Measurements from ENCODE around the gene AGO3. TPM values are rescaled to one million over a fixed set of nuclear protein-coding genes. Genes with fewer than 3 reads are reported as not detected.
"Not testable (repeated sequence)": the region's sequence is repeated elsewhere in the genome, so short reads cannot be mapped to it uniquely, and the experiment has no call there.

The AGO3 gene
- total RNA-seq, 1 experiment from 2014 or later = 50.1 TPM

DNA sequence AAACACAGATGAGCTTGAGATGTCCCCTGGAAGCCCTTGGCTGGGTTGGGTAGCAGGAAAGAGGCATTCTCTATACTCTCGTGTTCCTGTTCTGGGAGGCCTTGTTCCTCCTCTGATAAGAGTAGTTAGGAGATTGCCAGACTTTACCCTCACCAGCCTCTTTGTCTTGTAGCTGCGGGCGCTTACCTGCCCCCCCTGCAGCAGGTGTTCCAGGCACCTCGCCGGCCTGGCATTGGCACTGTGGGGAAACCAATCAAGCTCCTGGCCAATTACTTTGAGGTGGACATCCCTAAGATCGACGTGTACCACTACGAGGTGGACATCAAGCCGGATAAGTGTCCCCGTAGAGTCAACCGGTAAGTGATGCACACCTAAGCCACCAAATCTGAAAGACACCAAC lies 42.6 kb upstream of the AGO3 start:
- ChIA-PET POLR2A (ENCODE audit: unreplicated experiment) (interaction anchor here (1.3 kb wide), 1 partner anchor 43 kb away, joined by 9 read pairs; the partner anchor contains the start of gene AGO3), CTCF (no interaction called here)
- DNase-seq = no peak
- H4K20me1 ChIP-seq (ENCODE audit: insufficient read depth) = peaks cover 14% of the 10 kb centered on the region
- intact Hi-C loops (cut with micrococcal nuclease; ENCODE audit: unreplicated experiment) = no loop called here
- no peak overlapping the region for H3K4me2 ChIP-seq
- H3K4me3 ChIP-seq = no peak overlapping the region
- peaks cover 23% of the 10 kb centered on the region for H3K79me2 ChIP-seq (ENCODE audit: low read depth)
- H3F3A ChIP-seq (ENCODE audit: insufficient read depth, low read depth) = no peaks in the 10 kb centered on the region
- no TSS peak for BruUV-seq (replicated peaks)
- peaks cover 13% of the 10 kb centered on the region for H3K36me3 ChIP-seq (ENCODE audit: low read depth)
- no peaks in the 10 kb centered on the region for H3K9me3 ChIP-seq (ENCODE audit: insufficient read depth, low read depth)
- no peaks in the 10 kb centered on the region for H3K9me2 ChIP-seq (ENCODE audit: insufficient read depth)
- H3K27ac ChIP-seq = no peak overlapping the region
- H3K4me1 ChIP-seq (replicated peaks; ENCODE audit: insufficient read depth) = no peaks in the 10 kb centered on the region
- H3K27me3 ChIP-seq (ENCODE audit: insufficient read depth, low read depth) = no peaks in the 10 kb centered on the region
- TF ChIP-seq CTCF (conservative IDR thresholded peaks at IDR 0.05) (no peak), EZH2 (IDR thresholded peaks at IDR 0.05; ENCODE audit: low read depth) (no peak)
- no peak overlapping the region for H2AFZ ChIP-seq

DNA sequence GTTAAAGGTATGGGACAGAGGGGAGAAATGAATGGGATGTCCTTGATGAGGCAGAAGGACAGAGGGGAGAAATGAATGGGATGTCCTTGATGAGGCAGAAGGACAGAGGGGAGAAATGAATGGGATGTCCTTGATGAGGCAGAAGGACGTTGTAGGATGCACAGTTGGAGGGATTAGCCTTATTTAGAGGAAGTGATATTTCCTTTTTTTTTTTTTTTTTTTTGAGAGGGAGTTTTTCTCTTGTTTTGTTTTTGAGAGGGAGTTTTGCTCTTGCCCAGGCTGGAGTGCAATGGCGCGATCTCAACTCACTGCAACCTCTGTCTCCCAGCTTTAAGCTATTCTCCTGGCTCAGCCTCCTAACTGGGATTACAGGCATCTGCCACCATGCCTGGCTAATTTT lies 41.9 kb upstream of the AGO3 start:
- H3F3A ChIP-seq (ENCODE audit: insufficient read depth, low read depth); H3K9me2 ChIP-seq (ENCODE audit: insufficient read depth); H3K9me3 ChIP-seq (ENCODE audit: insufficient read depth, low read depth); H2AFZ ChIP-seq; CTCF ChIA-PET; BruUV-seq (replicated peaks); H3K27me3 ChIP-seq (ENCODE audit: insufficient read depth, low read depth); intact Hi-C loops (cut with micrococcal nuclease; ENCODE audit: unreplicated experiment); H3K27ac ChIP-seq; H3K4me2 ChIP-seq; DNase-seq; H3K4me1 ChIP-seq (replicated peaks; ENCODE audit: insufficient read depth); H3K4me3 ChIP-seq: not testable (repeated sequence)
- H3K36me3 ChIP-seq (ENCODE audit: low read depth) = peaks cover 21% of the 10 kb centered on the region
- POLR2A ChIA-PET (ENCODE audit: unreplicated experiment) = interaction anchor here (1.3 kb wide), 1 partner anchor 42 kb away, joined by 9 read pairs; the partner anchor contains the start of gene AGO3
- peaks cover 14% of the 10 kb centered on the region for H4K20me1 ChIP-seq (ENCODE audit: insufficient read depth)
- H3K79me2 ChIP-seq (ENCODE audit: low read depth) = peaks cover 16% of the 10 kb centered on the region

DNA sequence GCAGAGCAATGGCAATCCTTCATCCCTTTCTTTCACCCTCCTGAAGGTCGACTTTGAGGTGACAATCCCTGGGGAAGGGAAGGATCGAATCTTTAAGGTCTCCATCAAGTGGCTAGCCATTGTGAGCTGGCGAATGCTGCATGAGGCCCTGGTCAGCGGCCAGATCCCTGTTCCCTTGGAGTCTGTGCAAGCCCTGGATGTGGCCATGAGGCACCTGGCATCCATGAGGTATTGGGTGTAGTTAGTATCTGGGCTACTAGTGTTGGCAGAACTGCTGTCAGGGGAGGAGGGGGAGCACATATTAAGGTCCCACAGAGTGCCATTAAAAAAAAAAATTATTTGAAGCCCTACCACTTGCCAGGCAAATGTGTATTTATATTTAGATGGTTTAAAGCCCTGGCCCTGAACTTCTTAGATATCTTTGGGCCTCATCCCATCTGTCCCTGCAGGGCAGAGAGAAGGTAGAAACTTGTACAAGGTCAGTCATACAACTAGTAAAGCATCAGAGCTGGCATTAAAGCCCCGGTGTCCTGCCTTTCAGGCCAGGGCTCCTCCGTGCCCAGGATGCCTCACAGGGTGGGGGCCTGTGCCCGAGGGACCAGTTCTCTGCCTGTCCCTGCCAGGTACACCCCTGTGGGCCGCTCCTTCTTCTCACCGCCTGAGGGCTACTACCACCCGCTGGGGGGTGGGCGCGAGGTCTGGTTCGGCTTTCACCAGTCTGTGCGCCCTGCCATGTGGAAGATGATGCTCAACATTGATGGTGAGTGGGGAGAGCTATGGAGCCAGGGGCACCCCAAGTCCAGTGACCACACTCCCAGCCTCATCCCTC lies 37.6 kb upstream of the AGO3 start:
- Histone ChIP-seq H3K4me1 (replicated peaks; ENCODE audit: insufficient read depth) (no peaks in the 10 kb centered on the region), H2AFZ (no peak overlapping the region), H3K4me2 (no peak overlapping the region), H3K4me3 (no peak overlapping the region), H3K9me2 (ENCODE audit: insufficient read depth) (no peaks in the 10 kb centered on the region), H3K36me3 (ENCODE audit: low read depth) (peaks cover 28% of the 10 kb centered on the region), H3K27me3 (ENCODE audit: insufficient read depth, low read depth) (no peaks in the 10 kb centered on the region), H3F3A (ENCODE audit: insufficient read depth, low read depth) (no peaks in the 10 kb centered on the region), H3K79me2 (ENCODE audit: low read depth) (no peaks in the 10 kb centered on the region), H4K20me1 (ENCODE audit: insufficient read depth) (no peaks in the 10 kb centered on the region), H3K9me3 (ENCODE audit: insufficient read depth, low read depth) (no peaks in the 10 kb centered on the region), H3K27ac (no peak overlapping the region)
- ChIA-PET CTCF (interaction anchor here (0.5 kb wide), 1 partner anchor 9 kb away, joined by 17 read pairs; no protein-coding TSS in a partner anchor), POLR2A (ENCODE audit: unreplicated experiment) (no interaction called here)
- DNase-seq = no peak
- BruUV-seq (replicated peaks) = no TSS peak
- intact Hi-C loops (cut with micrococcal nuclease; ENCODE audit: unreplicated experiment) = no loop called here
- TF ChIP-seq CTCF (conservative IDR thresholded peaks at IDR 0.05) (no peak), EZH2 (IDR thresholded peaks at IDR 0.05; ENCODE audit: low read depth) (no peak)
